GM18511 (cell line): ENCODE data around the gene ACOXL.

ENCODE experiments used
- ATAC-seq: cut with Tn5 transposase; IDR thresholded peaks from one replicate; pipeline ENCODE4 v1.9.1; 2021; ENCODE audit warnings: mild to moderate bottlenecking, moderate library complexity; ENCODE audit not compliant: unreplicated experiment

ACOXL gene

GRCh38 chr2:110790907-110791306 is 58.5 kb downstream of the ACOXL start:
- no peak for ATAC-seq

- ATAC-seq: no peak
Observed at GRCh38 chr2:110791435-110791834, 59.1 kb downstream of the ACOXL start.

GRCh38 chr2:110793034-110793433 is 60.7 kb downstream of the ACOXL start:
- ATAC-seq: no peak

GRCh38 chr2:110794390-110794789 is 62.0 kb downstream of the ACOXL start:
- no peak for ATAC-seq

GRCh38 chr2:110794951-110795350 is 62.6 kb downstream of the ACOXL start:
- ATAC-seq: no peak

GRCh38 chr2:110796716-110797301 is 64.4 kb downstream of the ACOXL start:
- no peak for ATAC-seq

- ATAC-seq: no peak
Observed at GRCh38 chr2:110799376-110799775, 67.0 kb downstream of the ACOXL start.

- ATAC-seq: no peak
Observed at GRCh38 chr2:110800611-110801402, 68.4 kb downstream of the ACOXL start.

- ATAC-seq: no peak
Observed at GRCh38 chr2:110802208-110802932, 70.0 kb downstream of the ACOXL start.

GRCh38 chr2:110804433-110804832 is 72.1 kb downstream of the ACOXL start:
- no peak for ATAC-seq

- peak; percentile 72 for ATAC-seq
Observed at GRCh38 chr2:110804915-110805314, 72.5 kb downstream of the ACOXL start.

- peak; percentile 58 for ATAC-seq
Observed at GRCh38 chr2:110805894-110806452, 73.6 kb downstream of the ACOXL start.

GRCh38 chr2:110807522-110807921 is 75.1 kb downstream of the ACOXL start:
- ATAC-seq: no peak

- ATAC-seq: no peak
Observed at GRCh38 chr2:110810404-110810803, 78.0 kb downstream of the ACOXL start.

GRCh38 chr2:110812726-110813645 is 80.6 kb downstream of the ACOXL start:
- ATAC-seq: no peak

- ATAC-seq: no peak
Observed at GRCh38 chr2:110813896-110814295, 81.5 kb downstream of the ACOXL start.

- no peak for ATAC-seq
Observed at GRCh38 chr2:110815938-110816337, 83.6 kb downstream of the ACOXL start.

GRCh38 chr2:110816404-110817365 is 84.3 kb downstream of the ACOXL start:
- no peak for ATAC-seq

GRCh38 chr2:110818767-110819481 is 86.6 kb downstream of the ACOXL start:
- no peak for ATAC-seq
